Osteocyte (in vitro differentiated cells): Measurements from ENCODE around the gene NCAM2. TPM values are rescaled to one million over a fixed set of nuclear protein-coding genes. Genes with fewer than 3 reads are reported as not detected.
"Not testable (repeated sequence)": the region's sequence is repeated elsewhere in the genome, so short reads cannot be mapped to it uniquely, and the experiment has no call there.

Experiments
- DNase-seq: peaks from one replicate; pipeline ENCODE4 v3.0.0; 2021; ENCODE audit warnings: mixed read lengths; ENCODE audit not compliant: unreplicated experiment; ENCODE audit errors: extremely low spot score
- H3K27ac Mint-ChIP-seq: one replicate; pipeline ENCODE4 v1.8.0; 2021; ENCODE audit warnings: mild to moderate bottlenecking, mixed read lengths; ENCODE audit not compliant: unreplicated experiment
- H3K27me3 Mint-ChIP-seq: one replicate; pipeline ENCODE4 v1.8.0; 2021; ENCODE audit warnings: mixed read lengths; ENCODE audit not compliant: unreplicated experiment
- H3K36me3 Mint-ChIP-seq: one replicate; pipeline ENCODE4 v1.8.0; 2021; ENCODE audit warnings: mixed read lengths; ENCODE audit not compliant: unreplicated experiment
- H3K4me1 Mint-ChIP-seq: one replicate; pipeline ENCODE4 v1.8.0; 2021; ENCODE audit warnings: mixed read lengths; ENCODE audit not compliant: unreplicated experiment
- H3K4me3 Mint-ChIP-seq: one replicate; pipeline ENCODE4 v1.8.0; 2021; ENCODE audit warnings: mild to moderate bottlenecking, moderate library complexity, mixed read lengths; ENCODE audit not compliant: unreplicated experiment
- H3K9me3 Mint-ChIP-seq: one replicate; pipeline ENCODE4 v1.8.0; 2021; ENCODE audit warnings: mixed read lengths; ENCODE audit not compliant: unreplicated experiment
- total RNA-seq: library from RNA; stranded (reverse); gene quantifications from 2 replicates; pipeline ENCODE4 v1.2.1, GENCODE V29; 2021
- TF ChIP-seq, protein P1 (sequence below): fragments of 200-600 bp; sonication (generic); IDR thresholded peaks from 2 replicates; pipeline ENCODE4 v1.5.0; 2021; ENCODE audit warnings: antibody characterized with exemption, mild to moderate bottlenecking, moderate library complexity

NCAM2 gene
- total RNA-seq, 1 donor from 2014 or later = 121 TPM

DNA sequence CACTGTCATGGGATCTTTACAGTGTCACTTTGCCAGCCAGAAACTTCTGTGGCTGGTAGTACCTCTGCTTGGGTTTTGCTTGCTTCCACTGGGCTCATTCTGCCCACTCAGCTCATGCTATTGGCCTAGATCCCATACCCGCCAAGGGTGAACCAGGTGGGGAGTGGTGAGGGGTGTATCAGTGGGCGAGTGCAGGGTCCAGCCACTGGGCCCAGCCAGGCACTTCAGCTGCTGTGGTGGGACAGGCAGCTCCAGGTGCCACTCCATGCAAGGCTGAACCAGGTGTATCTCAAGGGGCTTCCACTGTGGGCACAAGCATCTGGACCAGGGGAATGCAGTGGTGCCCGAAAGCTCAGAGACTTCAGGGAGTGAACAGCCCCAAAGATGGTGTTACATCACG is 398.2 kb downstream of the NCAM2 start:
- Mint-ChIP-seq H3K4me3 (no peak overlapping the region), H3K27ac (no peak overlapping the region), H3K36me3 (peaks cover 22% of the 10 kb centered on the region), H3K9me3 (peaks cover 13% of the 10 kb centered on the region), H3K27me3 (no peaks in the 10 kb centered on the region), H3K4me1 (no peaks in the 10 kb centered on the region)
- TF ChIP-seq, protein P1, sequence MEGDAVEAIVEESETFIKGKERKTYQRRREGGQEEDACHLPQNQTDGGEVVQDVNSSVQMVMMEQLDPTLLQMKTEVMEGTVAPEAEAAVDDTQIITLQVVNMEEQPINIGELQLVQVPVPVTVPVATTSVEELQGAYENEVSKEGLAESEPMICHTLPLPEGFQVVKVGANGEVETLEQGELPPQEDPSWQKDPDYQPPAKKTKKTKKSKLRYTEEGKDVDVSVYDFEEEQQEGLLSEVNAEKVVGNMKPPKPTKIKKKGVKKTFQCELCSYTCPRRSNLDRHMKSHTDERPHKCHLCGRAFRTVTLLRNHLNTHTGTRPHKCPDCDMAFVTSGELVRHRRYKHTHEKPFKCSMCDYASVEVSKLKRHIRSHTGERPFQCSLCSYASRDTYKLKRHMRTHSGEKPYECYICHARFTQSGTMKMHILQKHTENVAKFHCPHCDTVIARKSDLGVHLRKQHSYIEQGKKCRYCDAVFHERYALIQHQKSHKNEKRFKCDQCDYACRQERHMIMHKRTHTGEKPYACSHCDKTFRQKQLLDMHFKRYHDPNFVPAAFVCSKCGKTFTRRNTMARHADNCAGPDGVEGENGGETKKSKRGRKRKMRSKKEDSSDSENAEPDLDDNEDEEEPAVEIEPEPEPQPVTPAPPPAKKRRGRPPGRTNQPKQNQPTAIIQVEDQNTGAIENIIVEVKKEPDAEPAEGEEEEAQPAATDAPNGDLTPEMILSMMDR = no peak
- no peak for DNase-seq

DNA sequence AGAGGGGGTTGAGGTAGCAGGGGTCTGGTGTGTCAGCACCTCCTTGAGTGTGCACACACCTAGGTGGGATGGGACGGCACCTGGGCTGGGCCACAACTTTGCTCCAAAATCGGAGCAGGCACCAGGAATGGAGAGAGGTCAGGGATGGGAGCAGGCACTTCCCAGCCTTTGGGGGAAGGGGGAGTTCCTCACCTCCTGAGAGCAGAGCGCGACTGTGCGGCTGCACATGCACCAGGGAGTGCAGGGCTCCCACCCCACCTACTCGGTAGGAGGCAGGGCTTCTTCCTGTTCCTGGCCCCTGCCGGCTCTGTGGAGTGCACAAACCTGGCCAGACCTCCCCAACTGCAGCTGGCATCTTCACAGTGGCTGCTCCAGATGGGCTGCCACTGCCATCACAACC is 399.3 kb downstream of the NCAM2 start:
- peaks cover 13% of the 10 kb centered on the region for H3K9me3 Mint-ChIP-seq
- no peaks in the 10 kb centered on the region for H3K27me3 Mint-ChIP-seq
- H3K27ac Mint-ChIP-seq = no peak overlapping the region
- TF ChIP-seq, protein P1 = no peak
- no peaks in the 10 kb centered on the region for H3K4me1 Mint-ChIP-seq
- no peak overlapping the region for H3K4me3 Mint-ChIP-seq
- peaks cover 24% of the 10 kb centered on the region for H3K36me3 Mint-ChIP-seq
- DNase-seq = no peak

DNA sequence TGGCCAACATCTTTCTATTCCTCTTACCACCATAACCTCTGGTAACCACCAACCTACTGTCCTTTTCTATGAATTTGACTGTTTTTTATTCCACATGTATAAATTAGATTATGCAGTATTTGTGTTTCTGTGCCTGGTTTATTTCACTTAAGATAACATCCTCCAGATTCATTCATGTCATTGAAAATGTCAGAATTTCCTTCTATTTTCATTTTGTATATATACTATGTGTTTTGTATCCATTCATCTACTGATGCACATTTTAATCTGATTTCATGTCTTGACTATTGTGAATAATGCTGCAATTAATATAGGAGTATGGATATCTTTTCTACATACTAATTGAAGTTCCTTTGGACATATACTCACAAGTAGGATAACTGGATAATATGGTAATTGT is 403.2 kb downstream of the NCAM2 start:
- TF ChIP-seq, protein P1 = no peak
- no peak overlapping the region for H3K4me3 Mint-ChIP-seq
- H3K4me1 Mint-ChIP-seq = no peaks in the 10 kb centered on the region
- H3K27ac Mint-ChIP-seq = no peak overlapping the region
- H3K36me3 Mint-ChIP-seq = peaks cover 10% of the 10 kb centered on the region
- H3K27me3 Mint-ChIP-seq = no peaks in the 10 kb centered on the region
- no peak for DNase-seq
- H3K9me3 Mint-ChIP-seq = peaks cover 17% of the 10 kb centered on the region

DNA sequence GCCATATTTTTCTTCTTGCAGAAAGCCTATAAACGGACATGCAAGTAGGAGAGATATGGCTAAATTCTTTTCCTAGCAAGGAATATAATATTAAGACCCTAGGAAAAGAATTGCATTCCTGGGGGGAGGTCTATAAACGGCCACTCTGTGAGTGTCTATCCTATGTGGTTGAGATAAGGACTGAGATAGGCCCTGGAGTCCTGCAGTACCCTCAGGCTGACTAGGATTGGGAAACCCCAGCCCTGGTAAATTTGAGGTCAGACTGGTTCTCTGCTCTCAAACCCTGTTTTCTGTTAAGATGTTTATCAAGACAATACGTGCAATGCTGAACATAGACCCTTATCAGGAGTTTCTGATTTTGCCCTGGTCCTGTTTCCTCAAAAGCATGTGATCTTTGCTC is 404.0 kb downstream of the NCAM2 start:
- not testable (repeated sequence) for H3K27me3 Mint-ChIP-seq, H3K27ac Mint-ChIP-seq, H3K4me3 Mint-ChIP-seq, H3K4me1 Mint-ChIP-seq, DNase-seq
- Mint-ChIP-seq H3K9me3 (peaks cover 17% of the 10 kb centered on the region), H3K36me3 (peaks cover 10% of the 10 kb centered on the region)

DNA sequence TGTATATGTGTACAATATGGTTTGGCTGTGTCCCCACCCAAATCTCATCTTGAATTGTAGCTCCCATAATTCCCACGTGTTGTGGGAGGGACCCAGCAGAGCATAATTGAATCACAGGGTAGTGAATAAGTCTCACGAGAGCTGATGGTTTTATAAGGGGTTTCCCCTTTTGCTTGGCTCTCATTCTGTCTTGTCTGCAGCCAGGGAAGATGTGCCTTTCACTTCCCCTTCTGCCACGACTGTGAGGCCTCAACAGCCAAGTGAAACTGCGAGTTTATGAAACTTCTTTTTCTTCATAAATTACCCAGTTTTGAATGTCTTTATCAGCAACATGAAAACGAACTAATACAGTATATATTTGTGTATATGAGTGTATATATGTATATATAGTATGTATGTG is 406.1 kb downstream of the NCAM2 start:
- not testable (repeated sequence) for H3K4me1 Mint-ChIP-seq, DNase-seq, H3K27ac Mint-ChIP-seq, H3K4me3 Mint-ChIP-seq, H3K27me3 Mint-ChIP-seq
- Mint-ChIP-seq H3K9me3 (peaks cover 17% of the 10 kb centered on the region), H3K36me3 (peaks cover 10% of the 10 kb centered on the region)

DNA sequence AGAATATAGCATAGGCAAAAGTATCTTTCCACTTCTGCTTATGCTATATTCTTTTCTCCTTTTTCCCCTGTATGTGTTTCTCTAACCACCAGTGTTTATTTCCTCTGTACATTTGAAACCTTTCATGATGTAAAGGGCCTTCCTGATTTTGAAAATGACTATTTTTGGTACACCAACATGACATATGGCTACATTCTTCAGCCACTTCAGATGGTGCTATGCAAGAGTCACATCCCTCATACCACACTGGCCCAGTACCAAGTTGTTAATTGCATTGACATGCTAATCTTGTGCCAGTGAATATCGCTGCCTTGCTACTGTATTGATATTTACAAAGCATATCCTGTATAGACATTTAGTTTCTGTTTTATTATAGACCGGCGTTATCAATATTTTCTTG is 408.7 kb downstream of the NCAM2 start:
- TF ChIP-seq, protein P1 = no peak
- Mint-ChIP-seq H3K4me3 (no peak overlapping the region), H3K36me3 (peaks cover 7% of the 10 kb centered on the region), H3K4me1 (peaks cover 1% of the 10 kb centered on the region), H3K27me3 (no peaks in the 10 kb centered on the region), H3K9me3 (peaks cover 17% of the 10 kb centered on the region), H3K27ac (no peak overlapping the region)
- no peak for DNase-seq
